Epithelial cell of proximal tubule (primary cell): ENCODE results near the gene DACH1. TPM values are rescaled to one million over a fixed set of nuclear protein-coding genes. Genes with fewer than 3 reads are reported as not detected.
"Not testable (repeated sequence)": the region's sequence is repeated elsewhere in the genome, so short reads cannot be mapped to it uniquely, and the experiment has no call there.

Experiments used
- DNase-seq: peaks from one replicate; pipeline ENCODE4 v3.0.0-alpha.2; 2011; ENCODE audit warnings: low read depth
- H3K4me3 ChIP-seq: 2 replicates; pipeline ENCODE4 v1.5.1; 2011; ENCODE audit warnings: low read depth, mild to moderate bottlenecking, low read length
- total RNA-seq: library from RNA; depleted of rRNA; stranded (reverse); fragments of >200 nt; gene quantifications from 2 replicates; pipeline ENCODE4 v1.2.3, GENCODE V29; 2015
- TF ChIP-seq, protein P1 (sequence below): conservative IDR thresholded peaks from 2 replicates; pipeline ENCODE4 v1.5.1; 2012; ENCODE audit warnings: low read depth, mild to moderate bottlenecking, low read length

Gene DACH1
- total RNA-seq, 1 donor from 2014 or later, result 0.86 TPM

DNA sequence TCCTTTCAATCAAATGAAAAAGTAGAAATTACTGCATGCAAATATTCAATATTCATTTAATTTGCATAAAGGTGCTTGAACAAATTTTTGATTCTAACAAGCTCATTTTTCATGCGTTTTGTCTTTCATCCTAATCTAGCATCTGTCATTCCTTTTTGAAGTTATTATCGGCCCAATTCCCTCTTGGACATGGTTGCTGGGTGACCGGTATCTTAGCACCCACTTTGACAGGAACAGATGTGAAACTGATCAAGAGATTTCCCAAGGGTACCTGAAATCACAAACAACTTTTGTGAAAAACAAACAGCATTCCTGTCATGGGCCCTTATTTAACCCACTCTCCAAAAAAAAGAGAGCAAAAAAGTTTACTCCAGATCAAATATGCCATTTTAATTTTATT is 13.3 kb downstream of the DACH1 start:
- TF ChIP-seq, protein P1, sequence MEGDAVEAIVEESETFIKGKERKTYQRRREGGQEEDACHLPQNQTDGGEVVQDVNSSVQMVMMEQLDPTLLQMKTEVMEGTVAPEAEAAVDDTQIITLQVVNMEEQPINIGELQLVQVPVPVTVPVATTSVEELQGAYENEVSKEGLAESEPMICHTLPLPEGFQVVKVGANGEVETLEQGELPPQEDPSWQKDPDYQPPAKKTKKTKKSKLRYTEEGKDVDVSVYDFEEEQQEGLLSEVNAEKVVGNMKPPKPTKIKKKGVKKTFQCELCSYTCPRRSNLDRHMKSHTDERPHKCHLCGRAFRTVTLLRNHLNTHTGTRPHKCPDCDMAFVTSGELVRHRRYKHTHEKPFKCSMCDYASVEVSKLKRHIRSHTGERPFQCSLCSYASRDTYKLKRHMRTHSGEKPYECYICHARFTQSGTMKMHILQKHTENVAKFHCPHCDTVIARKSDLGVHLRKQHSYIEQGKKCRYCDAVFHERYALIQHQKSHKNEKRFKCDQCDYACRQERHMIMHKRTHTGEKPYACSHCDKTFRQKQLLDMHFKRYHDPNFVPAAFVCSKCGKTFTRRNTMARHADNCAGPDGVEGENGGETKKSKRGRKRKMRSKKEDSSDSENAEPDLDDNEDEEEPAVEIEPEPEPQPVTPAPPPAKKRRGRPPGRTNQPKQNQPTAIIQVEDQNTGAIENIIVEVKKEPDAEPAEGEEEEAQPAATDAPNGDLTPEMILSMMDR, result no peak
- DNase-seq, result no peak
- H3K4me3 ChIP-seq, result no peak overlapping the region

DNA sequence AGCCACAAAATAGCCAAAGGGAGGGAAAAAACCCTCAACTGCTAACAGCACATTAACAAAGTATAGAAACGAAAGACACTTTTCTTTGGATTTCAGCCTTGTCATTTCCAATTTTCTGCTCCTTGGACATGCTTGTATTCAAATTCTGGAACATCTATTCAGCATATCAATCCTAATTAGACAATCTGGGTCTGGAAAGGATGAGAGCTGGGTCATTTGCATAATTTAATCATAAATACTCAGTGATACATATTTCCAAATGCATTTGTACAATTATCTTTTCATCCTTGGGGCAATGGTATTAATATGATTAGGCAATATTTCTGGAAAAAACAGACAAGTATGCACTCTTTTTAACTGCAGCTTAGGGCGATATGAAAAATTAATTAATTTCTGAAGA is 14.3 kb downstream of the DACH1 start:
- DNase-seq, result no peak
- TF ChIP-seq, protein P1, result no peak
- no peak overlapping the region for H3K4me3 ChIP-seq

DNA sequence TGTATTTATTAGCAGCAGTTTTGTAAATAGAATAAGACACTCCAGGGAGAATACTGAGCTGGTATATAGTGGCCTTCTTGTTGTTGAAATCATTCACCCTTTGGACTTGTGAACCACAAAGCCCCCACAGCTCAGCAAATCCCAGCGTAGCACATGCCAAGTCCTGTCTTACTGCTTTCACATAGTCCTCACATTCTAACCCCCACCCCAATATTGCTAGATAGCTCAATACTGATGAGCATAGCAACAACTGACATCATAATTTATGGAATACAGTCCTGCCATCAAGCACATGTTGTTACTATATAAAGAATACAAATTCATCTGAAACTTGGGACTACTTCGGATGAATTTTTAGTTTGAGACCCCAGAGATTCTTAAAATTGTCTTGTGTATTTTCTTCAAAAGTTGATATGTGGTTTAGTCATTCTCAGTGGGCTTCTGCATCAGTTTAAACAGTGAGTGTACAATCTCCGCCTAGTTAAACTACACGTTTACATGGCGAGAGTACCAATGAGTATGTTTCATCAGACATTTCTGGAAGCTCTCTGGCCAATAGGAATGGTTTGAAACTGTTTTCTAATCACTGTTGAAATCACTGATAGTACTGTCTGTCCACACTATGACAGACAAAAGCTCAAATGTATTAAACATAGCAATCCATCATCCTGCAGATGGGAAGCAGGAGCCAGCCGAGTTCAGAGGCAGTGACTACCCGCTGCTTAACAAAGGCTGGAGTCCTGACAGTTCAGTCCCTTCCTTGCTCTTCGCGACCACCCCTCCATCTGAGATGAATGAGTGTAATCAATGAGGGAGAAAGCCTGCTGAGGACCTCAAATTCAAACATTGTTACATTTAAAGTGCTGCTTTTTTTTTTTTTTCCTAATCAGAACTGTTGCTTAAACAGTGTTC is 15.2 kb downstream of the DACH1 start:
- no peak overlapping the region for H3K4me3 ChIP-seq
- TF ChIP-seq, protein P1, result no peak
- DNase-seq, result no peak

DNA sequence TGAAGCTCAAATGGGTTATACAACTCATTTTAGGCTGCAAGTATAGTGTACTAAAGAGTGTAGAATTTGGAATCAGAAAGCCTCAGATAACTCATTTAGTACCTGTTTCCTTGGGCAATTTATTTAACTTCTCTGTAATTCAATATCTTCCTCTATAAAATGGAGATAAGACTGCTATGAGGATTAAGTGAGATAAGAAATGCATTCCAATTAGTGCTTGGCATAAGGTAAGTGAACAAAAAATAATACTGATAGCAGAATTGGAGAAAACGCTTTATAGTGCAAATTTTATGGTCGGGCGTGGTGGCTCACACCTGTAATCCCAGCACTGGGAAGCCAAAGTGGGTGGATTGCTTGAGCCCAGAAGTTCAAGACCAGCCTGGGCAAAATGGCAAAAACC is 25.0 kb downstream of the DACH1 start:
- H3K4me3 ChIP-seq, result no peak overlapping the region
- no peak for DNase-seq
- TF ChIP-seq, protein P1, result no peak

DNA sequence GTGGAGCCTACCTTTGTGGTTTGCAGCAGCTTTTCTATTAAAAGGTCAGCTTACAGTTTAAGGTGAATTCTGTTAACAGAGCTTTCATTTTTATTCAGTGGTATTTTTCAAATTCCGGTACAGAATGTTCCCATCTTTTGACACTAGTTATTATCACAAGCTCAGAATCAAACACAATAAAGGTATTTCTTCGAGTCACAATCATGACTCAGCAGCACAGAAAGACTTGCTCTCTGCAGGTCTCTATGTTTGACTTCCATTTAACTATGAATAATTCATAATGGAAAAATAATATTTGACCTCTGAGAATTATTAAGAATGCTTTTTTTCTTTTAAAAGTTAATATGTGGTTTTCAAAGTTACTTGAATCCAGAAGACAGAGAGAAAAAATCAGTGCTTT is 28.2 kb downstream of the DACH1 start:
- DNase-seq, result no peak
- TF ChIP-seq, protein P1, result no peak
- no peak overlapping the region for H3K4me3 ChIP-seq

GRCh38 chr13:71837582-71837981 is 29.4 kb downstream of the DACH1 start:
- not testable (repeated sequence) for DNase-seq, H3K4me3 ChIP-seq

- TF ChIP-seq, protein P1, result no peak
- DNase-seq, result no peak
- H3K4me3 ChIP-seq, result no peak overlapping the region
Observed at GRCh38 chr13:71831716-71832115, 35.3 kb downstream of the DACH1 start.
